Mammary epithelial cell (primary cell): Measurements from ENCODE around the gene CIRBP.

Experiments used
- CTCF ChIP-seq, 2 donors: IDR thresholded peaks in 1 of 2; conservative IDR thresholded peaks in 1 of 2; 2 replicates each; pipeline ENCODE4 v1.5.1; 2011 to 2012; ENCODE audit warnings: inconsistent platforms in 2 of 2, low read length in 2 of 2, mild to moderate bottlenecking in 2 of 2, control low read depth in 1 of 2, low read depth in 1 of 2; ENCODE audit not compliant: insufficient read depth in 1 of 2; ENCODE audit errors: extremely low read depth in 1 of 2
- EZH2 ChIP-seq: IDR thresholded peaks from 2 replicates; pipeline ENCODE4 v1.6.1; 2012; ENCODE audit warnings: low read length, inconsistent platforms, borderline replicate concordance

GRCh38 chr19:1243768-1244692 is 25.1 kb upstream of the CIRBP start:
- peak; percentile 78 to 97 for TF ChIP-seq CTCF (conservative IDR thresholded peaks at IDR 0.05 in 1 of 2, IDR thresholded peaks at IDR 0.05 in 1 of 2; ENCODE audit: extremely low read depth in 1 of 2, insufficient read depth in 1 of 2, low read depth in 1 of 2, low read length in 2 of 2)
- TF ChIP-seq EZH2, result no peak
